HG03135 (cell line): ENCODE data around the gene ETS2.

Source experiments
- ATAC-seq: cut with Tn5 transposase; IDR thresholded peaks from one replicate; pipeline ENCODE4 v1.9.1; 2021; ENCODE audit warnings: mild to moderate bottlenecking, moderate library complexity; ENCODE audit not compliant: unreplicated experiment

ETS2 gene

GRCh38 chr21:38800924-38801744, 4.6 kb upstream of the ETS2 start:
- ATAC-seq = no peak

GRCh38 chr21:38802050-38803026, 3.4 kb upstream of the ETS2 start:
- ATAC-seq = no peak

- no peak for ATAC-seq
Measured at GRCh38 chr21:38803075-38803660, 2.6 kb upstream of the ETS2 start.

- ATAC-seq = no peak
Measured at GRCh38 chr21:38804030-38804788, 1.5 kb upstream of the ETS2 start.

GRCh38 chr21:38804789-38805327, 871 bp upstream of the ETS2 start:
- ATAC-seq = peak; percentile 14

- peak; percentile 37 for ATAC-seq
Measured at GRCh38 chr21:38806153-38806941, 618 bp downstream of the ETS2 start.

GRCh38 chr21:38806942-38807284, 1.2 kb downstream of the ETS2 start:
- ATAC-seq = no peak

GRCh38 chr21:38807441-38807871, 1.7 kb downstream of the ETS2 start:
- no peak for ATAC-seq

GRCh38 chr21:38807986-38808385, 2.3 kb downstream of the ETS2 start:
- ATAC-seq = no peak

- no peak for ATAC-seq
Measured at GRCh38 chr21:38809198-38809878, 3.6 kb downstream of the ETS2 start.

GRCh38 chr21:38810034-38810825, 4.5 kb downstream of the ETS2 start:
- no peak for ATAC-seq

GRCh38 chr21:38810826-38811164, 5.1 kb downstream of the ETS2 start:
- ATAC-seq = no peak

GRCh38 chr21:38811257-38811656, 5.5 kb downstream of the ETS2 start:
- ATAC-seq = no peak

GRCh38 chr21:38813143-38813542, 7.4 kb downstream of the ETS2 start:
- no peak for ATAC-seq

- no peak for ATAC-seq
Measured at GRCh38 chr21:38813547-38813946, 7.8 kb downstream of the ETS2 start.

- ATAC-seq = no peak
Measured at GRCh38 chr21:38814126-38815059, 8.7 kb downstream of the ETS2 start.

GRCh38 chr21:38815060-38815405, 9.3 kb downstream of the ETS2 start:
- no peak for ATAC-seq
